ENCODE measurements around the gene ZNF354B.
"Not testable (repeated sequence)": the region's sequence is repeated elsewhere in the genome, so short reads cannot be mapped to it uniquely, and the experiment has no call there.

The ZNF354B gene

DNA sequence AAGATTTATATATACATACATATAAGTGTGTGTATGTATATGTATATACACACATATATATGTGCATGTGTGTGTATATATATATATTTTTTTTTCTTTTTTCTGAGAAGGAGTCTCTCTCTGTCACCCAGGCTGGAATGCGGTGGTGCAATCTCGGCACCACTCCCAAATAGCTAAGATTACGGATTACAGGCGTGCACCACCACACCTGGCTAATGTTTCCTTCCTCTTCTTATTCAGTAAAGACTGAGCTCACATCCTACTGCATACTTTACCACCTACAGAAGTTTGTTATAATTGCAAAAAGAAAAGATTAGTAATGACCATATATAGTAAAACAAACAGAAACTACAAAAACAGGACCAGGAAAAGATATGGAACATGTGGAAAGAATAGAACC lies 23.1 kb upstream of the ZNF354B start:
- DNase-seq (ENCODE audit: insufficient read length, low spot score), result no peak
- TF ChIP-seq PAX5 (IDR thresholded peaks at IDR 0.05; ENCODE audit: insufficient read depth, low read length, severe bottlenecking), result no peak
- no peak for TF ChIP-seq POU2F2 (IDR thresholded peaks at IDR 0.05; ENCODE audit: low read depth, low read length)
- no peak for TF ChIP-seq POLR2A (IDR thresholded peaks at IDR 0.05; ENCODE audit: low read depth, low read length)
- TF ChIP-seq POLR2AphosphoS5 (IDR thresholded peaks at IDR 0.05; ENCODE audit: low read depth, low read length), result no peak
- no peak for TF ChIP-seq SPI1 (IDR thresholded peaks at IDR 0.05; ENCODE audit: low read depth, low read length)
- TF ChIP-seq TAF1 (IDR thresholded peaks at IDR 0.05; ENCODE audit: low read depth, low read length), result no peak
- no peak for FAIRE-seq

GRCh38 chr5:178838695-178839318 lies 20.9 kb upstream of the ZNF354B start:
- not testable (repeated sequence) for DNase-seq (ENCODE audit: insufficient read length, low spot score); FAIRE-seq

- no peak for DNase-seq (ENCODE audit: insufficient read length, low spot score)
- TF ChIP-seq PAX5 (IDR thresholded peaks at IDR 0.05; ENCODE audit: insufficient read depth, low read length, severe bottlenecking) (no peak), SPI1 (IDR thresholded peaks at IDR 0.05; ENCODE audit: low read depth, low read length) (no peak), POU2F2 (IDR thresholded peaks at IDR 0.05; ENCODE audit: low read depth, low read length) (no peak), TAF1 (IDR thresholded peaks at IDR 0.05; ENCODE audit: low read depth, low read length) (no peak), POLR2A (IDR thresholded peaks at IDR 0.05; ENCODE audit: low read depth, low read length) (no peak), POLR2AphosphoS5 (IDR thresholded peaks at IDR 0.05; ENCODE audit: low read depth, low read length) (no peak)
- peak; percentile 5 for FAIRE-seq
Observed at GRCh38 chr5:178839319-178839704, 20.4 kb upstream of the ZNF354B start.

DNA sequence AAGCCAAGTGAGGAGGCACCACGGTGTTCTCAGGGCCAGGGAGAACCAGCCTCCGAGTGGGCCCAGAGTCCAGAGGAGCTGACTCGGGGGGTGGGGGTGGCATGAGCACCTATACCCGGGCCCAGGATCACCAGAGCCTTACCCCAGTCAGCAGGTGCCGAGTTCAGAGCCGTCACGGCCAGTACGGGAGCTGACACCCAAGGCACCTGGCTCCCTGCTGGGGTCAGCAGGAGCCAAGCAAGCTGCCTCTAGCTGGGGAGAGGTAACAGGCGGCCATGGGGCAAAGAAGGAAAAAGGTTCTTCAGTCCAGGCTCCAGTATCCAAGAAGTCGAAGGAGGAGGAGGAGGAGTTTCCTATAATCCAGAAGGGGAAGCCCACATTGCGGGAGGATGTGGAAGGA lies 19.4 kb upstream of the ZNF354B start:
- DNase-seq (ENCODE audit: insufficient read length, low spot score); FAIRE-seq: not testable (repeated sequence)

GRCh38 chr5:178849316-178849715 lies 10.4 kb upstream of the ZNF354B start:
- FAIRE-seq (no peak), DNase-seq (ENCODE audit: insufficient read length, low spot score) (no peak)
- TF ChIP-seq PAX5 (IDR thresholded peaks at IDR 0.05; ENCODE audit: insufficient read depth, low read length, severe bottlenecking), result no peak
- no peak for TF ChIP-seq POLR2A (IDR thresholded peaks at IDR 0.05; ENCODE audit: low read depth, low read length)

GRCh38 chr5:178851951-178852350 lies 7.8 kb upstream of the ZNF354B start:
- TF ChIP-seq POU2F2 (IDR thresholded peaks at IDR 0.05; ENCODE audit: low read depth, low read length), result no peak
- no peak for TF ChIP-seq POLR2AphosphoS5 (IDR thresholded peaks at IDR 0.05; ENCODE audit: low read depth, low read length)
- no peak for TF ChIP-seq TAF1 (IDR thresholded peaks at IDR 0.05; ENCODE audit: low read depth, low read length)
- TF ChIP-seq POLR2A (IDR thresholded peaks at IDR 0.05; ENCODE audit: low read depth, low read length), result no peak
- no peak for TF ChIP-seq SPI1 (IDR thresholded peaks at IDR 0.05; ENCODE audit: low read depth, low read length)
- no peak for TF ChIP-seq PAX5 (IDR thresholded peaks at IDR 0.05; ENCODE audit: insufficient read depth, low read length, severe bottlenecking)
- FAIRE-seq (no peak), DNase-seq (ENCODE audit: insufficient read length, low spot score) (no peak)

DNA sequence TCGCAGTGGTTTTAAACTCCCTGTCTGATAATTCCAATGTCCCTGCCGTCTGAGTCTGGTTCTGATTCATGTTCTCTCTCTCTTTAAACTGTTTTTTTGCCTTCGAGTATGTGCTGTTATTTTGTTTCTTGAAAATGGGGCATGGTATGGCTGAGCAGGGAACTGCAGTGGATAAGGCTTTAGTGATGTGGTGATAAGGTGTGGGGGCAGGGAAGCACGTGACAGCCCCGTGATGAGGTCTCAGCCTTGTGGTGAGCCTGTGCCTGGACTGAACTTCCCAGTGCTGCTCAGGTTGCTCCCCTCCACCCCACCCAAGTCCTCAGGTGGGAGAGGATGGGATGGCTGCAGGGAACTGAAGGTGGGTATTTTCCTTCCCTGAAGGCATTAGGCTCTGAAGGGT lies 5.5 kb upstream of the ZNF354B start:
- no peak for FAIRE-seq
- no peak for DNase-seq (ENCODE audit: insufficient read length, low spot score)
- TF ChIP-seq SPI1 (IDR thresholded peaks at IDR 0.05; ENCODE audit: low read depth, low read length) (no peak), TAF1 (IDR thresholded peaks at IDR 0.05; ENCODE audit: low read depth, low read length) (no peak), POU2F2 (IDR thresholded peaks at IDR 0.05; ENCODE audit: low read depth, low read length) (no peak), POLR2AphosphoS5 (IDR thresholded peaks at IDR 0.05; ENCODE audit: low read depth, low read length) (no peak), PAX5 (IDR thresholded peaks at IDR 0.05; ENCODE audit: insufficient read depth, low read length, severe bottlenecking) (no peak), POLR2A (IDR thresholded peaks at IDR 0.05; ENCODE audit: low read depth, low read length) (no peak)

DNA sequence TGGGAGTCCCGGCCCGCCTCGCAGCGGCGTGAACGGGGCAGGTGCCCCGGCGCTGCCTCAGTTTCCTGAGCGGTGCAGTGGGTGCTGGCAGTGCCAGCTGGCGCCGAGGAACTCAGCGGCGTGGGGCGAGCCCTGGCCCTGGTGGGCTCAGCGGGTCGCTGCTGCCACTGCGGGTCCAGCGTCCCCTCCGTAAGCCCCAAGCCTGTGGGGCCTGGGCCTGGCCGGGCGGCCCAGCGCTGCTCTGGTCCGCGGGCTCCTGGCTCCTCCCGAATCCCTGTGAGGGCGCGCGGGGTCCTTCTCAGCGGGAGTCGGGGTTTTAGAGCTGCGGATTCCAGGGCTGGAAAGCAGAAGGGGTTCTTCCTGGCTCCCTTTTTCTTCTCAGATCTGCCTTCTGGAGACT lies 862 bp downstream of the ZNF354B start:
- DNase-seq (ENCODE audit: insufficient read length, low spot score); FAIRE-seq: not testable (repeated sequence)

- DNase-seq (ENCODE audit: insufficient read length, low spot score) (no peak), FAIRE-seq (no peak)
- TF ChIP-seq POLR2AphosphoS5 (IDR thresholded peaks at IDR 0.05; ENCODE audit: low read depth, low read length) (no peak), POLR2A (IDR thresholded peaks at IDR 0.05; ENCODE audit: low read depth, low read length) (no peak), POU2F2 (IDR thresholded peaks at IDR 0.05; ENCODE audit: low read depth, low read length) (no peak)
Observed at GRCh38 chr5:178861627-178862026, 1.9 kb downstream of the ZNF354B start.

GRCh38 chr5:178866946-178867345 lies 7.2 kb downstream of the ZNF354B start:
- TF ChIP-seq SPI1 (IDR thresholded peaks at IDR 0.05; ENCODE audit: low read depth, low read length), result no peak
- TF ChIP-seq POU2F2 (IDR thresholded peaks at IDR 0.05; ENCODE audit: low read depth, low read length), result no peak
- no peak for TF ChIP-seq POLR2A (IDR thresholded peaks at IDR 0.05; ENCODE audit: low read depth, low read length)
- no peak for TF ChIP-seq PAX5 (IDR thresholded peaks at IDR 0.05; ENCODE audit: insufficient read depth, low read length, severe bottlenecking)
- TF ChIP-seq TAF1 (IDR thresholded peaks at IDR 0.05; ENCODE audit: low read depth, low read length), result no peak
- no peak for TF ChIP-seq POLR2AphosphoS5 (IDR thresholded peaks at IDR 0.05; ENCODE audit: low read depth, low read length)
- FAIRE-seq (no peak), DNase-seq (ENCODE audit: insufficient read length, low spot score) (no peak)

DNA sequence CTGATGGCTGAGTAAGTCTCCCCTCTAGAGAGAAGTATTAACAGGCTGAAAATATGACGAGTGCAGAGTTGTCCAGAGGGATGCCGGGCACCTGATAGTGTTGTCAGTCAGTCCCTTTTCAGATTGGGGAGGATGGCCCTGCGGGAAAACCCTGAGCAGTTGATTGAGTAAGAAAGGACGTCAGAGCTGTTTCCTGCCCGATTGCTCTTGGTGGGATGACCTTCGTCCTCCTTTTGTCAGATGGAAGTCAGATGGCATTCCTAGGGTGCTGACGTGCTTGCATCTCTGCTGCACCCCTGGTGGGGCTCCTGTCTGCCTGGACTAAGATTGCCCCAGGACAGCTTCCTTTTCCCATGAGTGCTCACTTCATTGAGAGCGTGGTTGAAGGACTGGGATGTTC lies 9.8 kb downstream of the ZNF354B start:
- DNase-seq (ENCODE audit: insufficient read length, low spot score), result no peak
- no peak for FAIRE-seq
- TF ChIP-seq POLR2AphosphoS5 (IDR thresholded peaks at IDR 0.05; ENCODE audit: low read depth, low read length) (no peak), POU2F2 (IDR thresholded peaks at IDR 0.05; ENCODE audit: low read depth, low read length) (no peak), TAF1 (IDR thresholded peaks at IDR 0.05; ENCODE audit: low read depth, low read length) (no peak), SPI1 (IDR thresholded peaks at IDR 0.05; ENCODE audit: low read depth, low read length) (no peak), PAX5 (IDR thresholded peaks at IDR 0.05; ENCODE audit: insufficient read depth, low read length, severe bottlenecking) (no peak), POLR2A (IDR thresholded peaks at IDR 0.05; ENCODE audit: low read depth, low read length) (no peak)
